HEK293 (cell line): ENCODE measurements around the gene FRAS1.

Experiments
- CTCF ChIA-PET: fragments of 350-600 bp; formaldehyde crosslinking; extraction: SDS; loops from one replicate; lab custom pipeline; 2021; ENCODE audit warnings: antibody characterized with exemption; lab: Yijun Ruan, JAX
- POLR2A ChIA-PET: fragments of 300-600 bp; formaldehyde crosslinking; extraction: SDS; loops from one replicate; lab custom pipeline; 2020; ENCODE audit warnings: antibody characterized with exemption, inconsistent platforms; lab: Yijun Ruan, JAX
- H3K27ac ChIP-seq: fragments of 200-500 bp; sonication (Bioruptor generic); 2 replicates; pipeline ENCODE4 v1.5.1; 2014; ENCODE audit warnings: low read depth, low read length, control low read depth, inconsistent platforms; ENCODE audit errors: extremely low read depth
- H3K36me3 ChIP-seq, 2 experiments: fragments of 200-500 bp in 1 of 2; sonication (Bioruptor generic) in 1 of 2; 1 replicate in 1 of 2; 2 replicates in 1 of 2; pipeline ENCODE4 v1.5.1; 2014 to 2017; ENCODE audit warnings: inconsistent platforms in 2 of 2, low read length in 2 of 2; ENCODE audit not compliant: control insufficient read depth in 2 of 2, insufficient read depth in 1 of 2
- H3K4me1 ChIP-seq: fragments of 200-500 bp; sonication (Bioruptor generic); 2 replicates; pipeline ENCODE4 v1.5.1; 2014; ENCODE audit warnings: mild to moderate bottlenecking, low read length, inconsistent platforms; ENCODE audit not compliant: control insufficient read depth, insufficient read depth
- H3K4me3 ChIP-seq: 2 replicates; pipeline ENCODE4 v1.5.1; 2011; ENCODE audit warnings: low read depth, mild to moderate bottlenecking, control low read depth, low read length, moderate library complexity
- H3K9me3 ChIP-seq: fragments of 200-500 bp; sonication (Bioruptor generic); 2 replicates; pipeline ENCODE4 v1.5.1; 2014; ENCODE audit warnings: low read depth, low read length, inconsistent platforms; ENCODE audit not compliant: control insufficient read depth, insufficient read depth
- KLF16 ChIP-seq: fragments of 450-650 bp; formaldehyde crosslinking; IDR thresholded peaks from 2 replicates; pipeline ENCODE4 v1.5.1; 2017; ENCODE audit warnings: missing biosample characterization, missing genetic modification characterization
- SCRT2 ChIP-seq: fragments of 450-650 bp; formaldehyde crosslinking; IDR thresholded peaks from 2 replicates; pipeline ENCODE4 v1.5.1; 2016; ENCODE audit warnings: missing biosample characterization, missing genetic modification characterization
- YY2 ChIP-seq: fragments of 450-650 bp; formaldehyde crosslinking; IDR thresholded peaks from 2 replicates; pipeline ENCODE4 v1.5.1; 2016; ENCODE audit warnings: missing biosample characterization, missing genetic modification characterization
- ZEB2 ChIP-seq: fragments of 450-650 bp; formaldehyde crosslinking; IDR thresholded peaks from 2 replicates; pipeline ENCODE4 v1.5.1; 2016; ENCODE audit warnings: missing biosample characterization, missing genetic modification characterization
- ZFHX2 ChIP-seq: fragments of 450-650 bp; formaldehyde crosslinking; conservative IDR thresholded peaks from 2 replicates; pipeline ENCODE4 v1.5.1; 2016; ENCODE audit warnings: missing biosample characterization, missing genetic modification characterization
- ZNF10 ChIP-seq: fragments of 450-650 bp; formaldehyde crosslinking; IDR thresholded peaks from 2 replicates; pipeline ENCODE4 v1.5.1; 2017; ENCODE audit warnings: missing biosample characterization, missing genetic modification characterization
- ZNF138 ChIP-seq: fragments of 450-650 bp; formaldehyde crosslinking; IDR thresholded peaks from 2 replicates; pipeline ENCODE4 v1.5.1; 2016; ENCODE audit warnings: missing biosample characterization, missing genetic modification characterization, borderline replicate concordance
- ZNF174 ChIP-seq: fragments of 450-650 bp; formaldehyde crosslinking; IDR thresholded peaks from 2 replicates; pipeline ENCODE4 v1.5.0; 2017; ENCODE audit warnings: missing biosample characterization, mild to moderate bottlenecking, missing genetic modification characterization
- ZNF19 ChIP-seq: fragments of 450-650 bp; formaldehyde crosslinking; IDR thresholded peaks from 2 replicates; pipeline ENCODE4; 2016; ENCODE audit warnings: missing biosample characterization, missing genetic modification characterization, low read depth
- ZNF274 ChIP-seq, 2 experiments: fragments of 200-500 bp in 1 of 2; fragments of 450-650 bp in 1 of 2; sonication (Bioruptor generic) in 1 of 2; formaldehyde crosslinking in 1 of 2; IDR thresholded peaks; 2 replicates each; pipeline versions ENCODE4 v1.5.1 to v1.6.1; 2014 to 2016; ENCODE audit warnings: borderline replicate concordance in 1 of 2, inconsistent platforms in 1 of 2, low read length in 1 of 2, missing biosample characterization in 1 of 2, missing genetic modification characterization in 1 of 2
- ZNF391 ChIP-seq: fragments of 450-650 bp; formaldehyde crosslinking; IDR thresholded peaks from 2 replicates; pipeline ENCODE4 v1.5.1; 2016; ENCODE audit warnings: low read depth, missing biosample characterization, missing genetic modification characterization, borderline replicate concordance
- ZNF501 ChIP-seq: fragments of 450-650 bp; formaldehyde crosslinking; IDR thresholded peaks from 2 replicates; pipeline ENCODE4 v1.5.1; 2016; ENCODE audit warnings: missing biosample characterization, missing genetic modification characterization
- ZNF555 ChIP-seq: fragments of 450-650 bp; formaldehyde crosslinking; conservative IDR thresholded peaks from 2 replicates; pipeline ENCODE4 v1.5.1; 2017; ENCODE audit warnings: missing biosample characterization, mild to moderate bottlenecking, missing genetic modification characterization, inconsistent platforms
- ZNF747 ChIP-seq: fragments of 450-650 bp; formaldehyde crosslinking; IDR thresholded peaks from 2 replicates; pipeline ENCODE4 v1.5.1; 2016; ENCODE audit warnings: missing biosample characterization, missing genetic modification characterization
- ZNF785 ChIP-seq: fragments of 450-650 bp; formaldehyde crosslinking; IDR thresholded peaks from 2 replicates; pipeline ENCODE4 v1.5.1; 2016; ENCODE audit warnings: missing biosample characterization, missing genetic modification characterization
- TF ChIP-seq, protein P1 (sequence below): fragments of 450-650 bp; formaldehyde crosslinking; conservative IDR thresholded peaks from 2 replicates; pipeline ENCODE4 v1.5.1; 2016; ENCODE audit warnings: low read depth, missing biosample characterization, missing genetic modification characterization
- TF ChIP-seq, protein P2 (sequence below): fragments of 450-650 bp; formaldehyde crosslinking; IDR thresholded peaks from 2 replicates; pipeline ENCODE4 v1.5.1; 2016; ENCODE audit warnings: missing biosample characterization, missing genetic modification characterization
- TF ChIP-seq, protein P3 (sequence below): fragments of 450-650 bp; formaldehyde crosslinking; IDR thresholded peaks from 2 replicates; pipeline ENCODE4 v1.5.1; 2016; ENCODE audit warnings: missing biosample characterization, missing genetic modification characterization
- TF ChIP-seq, protein P4 (sequence below): fragments of 450-650 bp; formaldehyde crosslinking; IDR thresholded peaks from 2 replicates; pipeline ENCODE4 v1.5.1; 2016; ENCODE audit warnings: missing biosample characterization, missing genetic modification characterization, low read depth

FRAS1 gene

DNA sequence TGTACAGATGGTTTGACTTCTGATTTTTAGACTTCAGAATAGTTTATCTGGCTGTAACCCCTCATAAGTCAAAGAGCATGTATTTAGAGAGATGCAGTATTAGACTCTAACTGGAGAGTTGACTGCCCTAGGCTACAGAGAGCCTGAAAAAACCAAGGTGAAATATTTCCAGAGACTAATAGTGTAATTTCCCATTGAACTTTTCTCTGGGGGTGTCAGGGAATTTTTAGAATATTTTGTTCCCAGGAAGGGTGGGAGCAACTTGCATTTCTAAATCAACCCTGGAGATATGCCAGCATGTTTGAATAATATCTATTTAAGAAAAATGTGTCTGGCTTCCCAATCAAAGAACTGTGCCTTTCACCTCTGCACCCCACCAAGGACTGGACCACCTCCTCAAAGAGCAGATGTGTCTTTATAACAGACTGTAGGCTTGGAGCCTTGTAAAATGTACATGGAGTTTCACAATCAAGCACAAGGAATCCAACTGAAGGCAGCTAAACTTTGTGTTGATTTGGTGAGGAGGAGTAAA is 496.5 kb downstream of the FRAS1 start:
- TF ChIP-seq YY2 (no peak), ZNF391 (tag by site-specific recombination) (no peak), ZNF555 (tag by site-specific recombination) (no peak), ZNF174 (no peak), ZNF785 (no peak), ZNF747 (tag by site-specific recombination) (no peak), ZNF501 (no peak), ZNF19 (tag by site-specific recombination) (no peak)
- TF ChIP-seq, protein P1, sequence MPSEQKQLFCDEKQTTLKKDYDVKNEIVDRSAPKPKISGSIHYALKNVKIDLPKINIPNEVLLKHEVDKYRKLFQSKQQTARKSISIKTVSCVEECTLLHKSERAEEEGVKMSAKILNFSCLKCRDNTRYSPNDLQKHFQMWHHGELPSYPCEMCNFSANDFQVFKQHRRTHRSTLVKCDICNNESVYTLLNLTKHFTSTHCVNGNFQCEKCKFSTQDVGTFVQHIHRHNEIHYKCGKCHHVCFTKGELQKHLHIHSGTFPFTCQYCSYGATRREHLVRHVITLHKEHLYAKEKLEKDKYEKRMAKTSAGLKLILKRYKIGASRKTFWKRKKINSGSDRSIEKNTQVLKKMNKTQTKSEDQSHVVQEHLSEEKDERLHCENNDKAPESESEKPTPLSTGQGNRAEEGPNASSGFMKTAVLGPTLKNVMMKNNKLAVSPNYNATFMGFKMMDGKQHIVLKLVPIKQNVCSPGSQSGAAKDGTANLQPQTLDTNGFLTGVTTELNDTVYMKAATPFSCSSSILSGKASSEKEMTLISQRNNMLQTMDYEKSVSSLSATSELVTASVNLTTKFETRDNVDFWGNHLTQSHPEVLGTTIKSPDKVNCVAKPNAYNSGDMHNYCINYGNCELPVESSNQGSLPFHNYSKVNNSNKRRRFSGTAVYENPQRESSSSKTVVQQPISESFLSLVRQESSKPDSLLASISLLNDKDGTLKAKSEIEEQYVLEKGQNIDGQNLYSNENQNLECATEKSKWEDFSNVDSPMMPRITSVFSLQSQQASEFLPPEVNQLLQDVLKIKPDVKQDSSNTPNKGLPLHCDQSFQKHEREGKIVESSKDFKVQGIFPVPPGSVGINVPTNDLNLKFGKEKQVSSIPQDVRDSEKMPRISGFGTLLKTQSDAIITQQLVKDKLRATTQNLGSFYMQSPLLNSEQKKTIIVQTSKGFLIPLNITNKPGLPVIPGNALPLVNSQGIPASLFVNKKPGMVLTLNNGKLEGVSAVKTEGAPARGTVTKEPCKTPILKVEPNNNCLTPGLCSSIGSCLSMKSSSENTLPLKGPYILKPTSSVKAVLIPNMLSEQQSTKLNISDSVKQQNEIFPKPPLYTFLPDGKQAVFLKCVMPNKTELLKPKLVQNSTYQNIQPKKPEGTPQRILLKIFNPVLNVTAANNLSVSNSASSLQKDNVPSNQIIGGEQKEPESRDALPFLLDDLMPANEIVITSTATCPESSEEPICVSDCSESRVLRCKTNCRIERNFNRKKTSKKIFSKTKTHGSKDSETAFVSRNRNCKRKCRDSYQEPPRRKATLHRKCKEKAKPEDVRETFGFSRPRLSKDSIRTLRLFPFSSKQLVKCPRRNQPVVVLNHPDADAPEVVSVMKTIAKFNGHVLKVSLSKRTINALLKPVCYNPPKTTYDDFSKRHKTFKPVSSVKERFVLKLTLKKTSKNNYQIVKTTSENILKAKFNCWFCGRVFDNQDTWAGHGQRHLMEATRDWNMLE (tag by site-specific recombination): no peak
- TF ChIP-seq, protein P2, sequence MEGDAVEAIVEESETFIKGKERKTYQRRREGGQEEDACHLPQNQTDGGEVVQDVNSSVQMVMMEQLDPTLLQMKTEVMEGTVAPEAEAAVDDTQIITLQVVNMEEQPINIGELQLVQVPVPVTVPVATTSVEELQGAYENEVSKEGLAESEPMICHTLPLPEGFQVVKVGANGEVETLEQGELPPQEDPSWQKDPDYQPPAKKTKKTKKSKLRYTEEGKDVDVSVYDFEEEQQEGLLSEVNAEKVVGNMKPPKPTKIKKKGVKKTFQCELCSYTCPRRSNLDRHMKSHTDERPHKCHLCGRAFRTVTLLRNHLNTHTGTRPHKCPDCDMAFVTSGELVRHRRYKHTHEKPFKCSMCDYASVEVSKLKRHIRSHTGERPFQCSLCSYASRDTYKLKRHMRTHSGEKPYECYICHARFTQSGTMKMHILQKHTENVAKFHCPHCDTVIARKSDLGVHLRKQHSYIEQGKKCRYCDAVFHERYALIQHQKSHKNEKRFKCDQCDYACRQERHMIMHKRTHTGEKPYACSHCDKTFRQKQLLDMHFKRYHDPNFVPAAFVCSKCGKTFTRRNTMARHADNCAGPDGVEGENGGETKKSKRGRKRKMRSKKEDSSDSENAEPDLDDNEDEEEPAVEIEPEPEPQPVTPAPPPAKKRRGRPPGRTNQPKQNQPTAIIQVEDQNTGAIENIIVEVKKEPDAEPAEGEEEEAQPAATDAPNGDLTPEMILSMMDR (tag by site-specific recombination): no peak
- CTCF ChIA-PET: no interaction called here
- POLR2A ChIA-PET: no interaction called here
- Histone ChIP-seq H3K4me3 (no peak overlapping the region), H3K9me3 (no peaks in the 10 kb centered on the region), H3K4me1 (no peaks in the 10 kb centered on the region), H3K27ac (no peak overlapping the region), H3K36me3 (no peaks in the 10 kb centered on the region)

DNA sequence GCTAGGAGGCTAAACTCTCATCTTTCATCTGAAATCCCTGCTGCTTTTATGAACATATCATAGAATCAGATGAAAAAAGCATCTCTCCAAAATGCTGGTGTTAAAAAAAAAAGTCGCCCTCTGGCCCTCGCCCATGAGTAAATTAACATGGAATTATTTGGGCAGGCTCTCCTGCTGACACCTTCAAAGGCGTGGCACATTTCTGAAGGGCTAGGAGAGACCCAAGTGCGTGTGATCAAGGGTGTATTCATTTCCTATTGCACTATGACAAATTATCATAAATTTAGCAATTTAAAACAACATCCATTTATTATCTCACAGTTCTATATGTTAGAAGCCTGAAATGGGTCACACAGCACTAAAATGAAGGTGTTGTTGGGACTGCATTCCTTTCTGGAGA is 499.5 kb downstream of the FRAS1 start:
- Histone ChIP-seq H3K9me3 (no peaks in the 10 kb centered on the region), H3K4me3 (no peak overlapping the region), H3K27ac (no peak overlapping the region)
- TF ChIP-seq KLF16 (tag by site-specific recombination): no peak
- no peak for TF ChIP-seq ZFHX2 (tag by site-specific recombination)
- no peak for TF ChIP-seq ZNF274 (IDR thresholded peaks at IDR 0.05; ENCODE audit: low read length)
- TF ChIP-seq ZNF274 (tag by site-specific recombination; IDR thresholded peaks at IDR 0.05; ENCODE audit: borderline replicate concordance): no peak
- TF ChIP-seq ZNF10: no peak
- TF ChIP-seq, protein P3, sequence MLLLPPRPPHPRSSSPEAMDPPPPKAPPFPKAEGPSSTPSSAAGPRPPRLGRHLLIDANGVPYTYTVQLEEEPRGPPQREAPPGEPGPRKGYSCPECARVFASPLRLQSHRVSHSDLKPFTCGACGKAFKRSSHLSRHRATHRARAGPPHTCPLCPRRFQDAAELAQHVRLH: no peak
- TF ChIP-seq ZNF138 (tag by site-specific recombination): no peak
- no peak for TF ChIP-seq SCRT2 (tag by site-specific recombination)
- TF ChIP-seq ZEB2: no peak
- no peak for TF ChIP-seq ZNF785
- TF ChIP-seq, protein P4, sequence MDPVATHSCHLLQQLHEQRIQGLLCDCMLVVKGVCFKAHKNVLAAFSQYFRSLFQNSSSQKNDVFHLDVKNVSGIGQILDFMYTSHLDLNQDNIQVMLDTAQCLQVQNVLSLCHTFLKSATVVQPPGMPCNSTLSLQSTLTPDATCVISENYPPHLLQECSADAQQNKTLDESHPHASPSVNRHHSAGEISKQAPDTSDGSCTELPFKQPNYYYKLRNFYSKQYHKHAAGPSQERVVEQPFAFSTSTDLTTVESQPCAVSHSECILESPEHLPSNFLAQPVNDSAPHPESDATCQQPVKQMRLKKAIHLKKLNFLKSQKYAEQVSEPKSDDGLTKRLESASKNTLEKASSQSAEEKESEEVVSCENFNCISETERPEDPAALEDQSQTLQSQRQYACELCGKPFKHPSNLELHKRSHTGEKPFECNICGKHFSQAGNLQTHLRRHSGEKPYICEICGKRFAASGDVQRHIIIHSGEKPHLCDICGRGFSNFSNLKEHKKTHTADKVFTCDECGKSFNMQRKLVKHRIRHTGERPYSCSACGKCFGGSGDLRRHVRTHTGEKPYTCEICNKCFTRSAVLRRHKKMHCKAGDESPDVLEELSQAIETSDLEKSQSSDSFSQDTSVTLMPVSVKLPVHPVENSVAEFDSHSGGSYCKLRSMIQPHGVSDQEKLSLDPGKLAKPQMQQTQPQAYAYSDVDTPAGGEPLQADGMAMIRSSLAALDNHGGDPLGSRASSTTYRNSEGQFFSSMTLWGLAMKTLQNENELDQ (tag by site-specific recombination): no peak
- TF ChIP-seq, all 188 proteins: peak for 0
- Histone ChIP-seq H3K36me3 (no peaks in the 10 kb centered on the region), H3K4me1 (no peaks in the 10 kb centered on the region)
- CTCF ChIA-PET: no interaction called here
- POLR2A ChIA-PET: no interaction called here
